MG63 (cell line): ENCODE data around the gene PIP5KL1. TPM values are rescaled to one million over a fixed set of nuclear protein-coding genes. Genes with fewer than 3 reads are reported as not detected.
A peak's percentile ranks its signal among the peaks of the same experiment; 100 is the strongest.

ENCODE experiments used
- DNase-seq: peaks from one replicate; pipeline ENCODE4 v3.0.0-alpha.2; 2020
- H3K27me3 ChIP-seq: fragments of 250-450 bp; sonication (Bioruptor Pico); 2 replicates; pipeline ENCODE4 v1.5.1; 2020; ENCODE audit warnings: mild to moderate bottlenecking, moderate library complexity
- H3K36me3 ChIP-seq: fragments of 250-450 bp; sonication (Bioruptor Pico); 2 replicates; pipeline ENCODE4 v1.5.1; 2020; ENCODE audit warnings: mild to moderate bottlenecking, moderate library complexity
- H3K4me3 ChIP-seq: fragments of 250-450 bp; sonication (Bioruptor Pico); 2 replicates; pipeline ENCODE4 v1.5.1; 2020; ENCODE audit warnings: mild to moderate bottlenecking, moderate library complexity
- H3K9me3 ChIP-seq: fragments of 250-450 bp; sonication (Bioruptor Pico); 2 replicates; pipeline ENCODE4 v1.5.1; 2020; ENCODE audit warnings: mild to moderate bottlenecking, moderate library complexity
- total RNA-seq: library from RNA; depleted of rRNA; stranded (reverse); fragments of >200 nt; shearing (Covaris generic); gene quantifications from 2 replicates; pipeline ENCODE4 v1.2.3, GENCODE V29; 2014; ENCODE audit warnings: low replicate concordance

The PIP5KL1 gene
- total RNA-seq, 1 experiment from 2014 or later = 0.13 TPM

DNA sequence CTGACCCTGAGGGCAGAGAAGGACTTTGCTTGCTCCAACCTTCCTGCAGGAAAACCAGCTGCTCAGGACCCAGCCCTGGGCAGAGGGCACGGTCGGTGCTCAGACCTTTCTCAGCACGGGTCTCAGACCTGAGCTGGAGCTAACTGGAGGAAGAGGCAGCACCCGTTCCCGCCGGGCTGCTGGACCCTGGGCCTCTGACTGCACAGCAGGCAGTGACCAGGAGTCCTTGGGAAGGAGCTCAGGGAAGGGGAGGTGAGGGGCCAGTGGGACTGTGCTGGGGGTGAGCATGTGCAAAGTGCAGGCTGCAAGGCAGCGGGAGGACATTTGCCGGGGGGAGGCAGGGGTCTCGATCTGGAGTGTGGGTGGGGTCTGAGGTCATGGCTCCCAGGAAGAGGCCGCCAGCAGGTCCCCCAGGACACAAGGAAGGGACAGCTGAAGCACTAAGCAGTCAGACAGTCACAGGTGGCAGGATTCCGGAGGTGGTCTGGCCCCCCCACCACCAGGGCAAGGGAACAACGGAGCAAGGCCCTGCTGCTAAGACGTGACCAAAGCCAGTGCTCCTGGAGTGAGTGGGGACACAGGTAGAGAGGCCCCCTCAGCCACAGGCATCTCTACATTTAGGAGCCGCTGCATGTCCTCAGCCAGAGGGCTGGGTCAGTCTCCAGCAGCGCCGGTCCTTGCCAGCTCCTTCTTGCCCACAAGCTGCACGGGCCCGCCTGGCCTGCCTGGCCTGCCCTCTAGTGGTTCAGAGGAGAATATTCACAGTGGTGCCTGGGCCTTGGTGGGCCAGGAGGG lies 11.8 kb upstream of the PIP5KL1 start:
- Histone ChIP-seq H3K4me3 (no peak overlapping the region), H3K9me3 (no peaks in the 10 kb centered on the region), H3K27me3 (no peaks in the 10 kb centered on the region), H3K36me3 (peaks cover 40% of the 10 kb centered on the region)
- peak; percentile 66 for DNase-seq

DNA sequence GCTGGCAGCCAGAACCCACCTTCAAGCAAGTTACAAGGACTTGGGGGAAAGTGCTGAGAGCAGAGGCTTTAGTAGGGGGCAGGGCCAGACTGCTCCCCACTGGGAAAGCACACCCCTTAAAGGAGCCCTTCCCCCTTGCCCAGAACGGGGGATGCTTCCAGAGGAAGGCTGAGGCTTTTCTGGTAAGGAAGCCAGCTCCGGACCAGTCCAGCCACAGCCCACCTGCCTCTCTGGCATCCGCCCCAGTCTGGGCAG lies 11.3 kb upstream of the PIP5KL1 start:
- H3K36me3 ChIP-seq = peaks cover 39% of the 10 kb centered on the region
- H3K4me3 ChIP-seq = no peak overlapping the region
- H3K27me3 ChIP-seq = no peaks in the 10 kb centered on the region
- no peak for DNase-seq
- H3K9me3 ChIP-seq = no peaks in the 10 kb centered on the region

- Histone ChIP-seq H3K36me3 (peaks cover 43% of the 10 kb centered on the region), H3K27me3 (no peaks in the 10 kb centered on the region), H3K9me3 (no peaks in the 10 kb centered on the region), H3K4me3 (no peak overlapping the region)
- DNase-seq = no peak
These were observed 10.7 kb upstream of the PIP5KL1 start for GRCh38 chr9:127941062-127941960.

- Histone ChIP-seq H3K27me3 (no peaks in the 10 kb centered on the region), H3K36me3 (peaks cover 48% of the 10 kb centered on the region), H3K4me3 (no peak overlapping the region), H3K9me3 (no peaks in the 10 kb centered on the region)
- DNase-seq = no peak
These were observed 10.0 kb upstream of the PIP5KL1 start for GRCh38 chr9:127940593-127940992.

DNA sequence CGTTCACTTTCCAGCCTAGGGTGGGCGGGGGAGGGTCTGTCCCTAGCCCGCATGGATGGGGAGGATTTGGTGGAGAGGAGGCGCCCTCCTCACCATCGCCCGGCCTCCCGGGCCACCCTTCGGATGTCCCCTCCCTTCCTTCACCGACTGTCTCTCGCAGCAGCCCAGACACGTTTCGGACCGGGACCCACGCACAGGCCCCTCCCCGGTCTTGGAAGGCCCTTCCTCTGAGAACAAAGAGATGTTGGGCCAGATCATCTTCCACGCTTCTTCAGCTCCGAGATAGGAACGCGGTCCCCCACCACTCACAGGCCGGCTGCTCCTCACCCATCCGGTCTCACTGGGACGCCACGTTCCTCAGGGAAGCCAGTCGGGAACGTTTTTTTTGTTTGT lies 7.7 kb upstream of the PIP5KL1 start:
- H3K4me3 ChIP-seq = no peak overlapping the region
- H3K9me3 ChIP-seq = no peaks in the 10 kb centered on the region
- DNase-seq = no peak
- H3K27me3 ChIP-seq = no peaks in the 10 kb centered on the region
- peaks cover 51% of the 10 kb centered on the region for H3K36me3 ChIP-seq

DNA sequence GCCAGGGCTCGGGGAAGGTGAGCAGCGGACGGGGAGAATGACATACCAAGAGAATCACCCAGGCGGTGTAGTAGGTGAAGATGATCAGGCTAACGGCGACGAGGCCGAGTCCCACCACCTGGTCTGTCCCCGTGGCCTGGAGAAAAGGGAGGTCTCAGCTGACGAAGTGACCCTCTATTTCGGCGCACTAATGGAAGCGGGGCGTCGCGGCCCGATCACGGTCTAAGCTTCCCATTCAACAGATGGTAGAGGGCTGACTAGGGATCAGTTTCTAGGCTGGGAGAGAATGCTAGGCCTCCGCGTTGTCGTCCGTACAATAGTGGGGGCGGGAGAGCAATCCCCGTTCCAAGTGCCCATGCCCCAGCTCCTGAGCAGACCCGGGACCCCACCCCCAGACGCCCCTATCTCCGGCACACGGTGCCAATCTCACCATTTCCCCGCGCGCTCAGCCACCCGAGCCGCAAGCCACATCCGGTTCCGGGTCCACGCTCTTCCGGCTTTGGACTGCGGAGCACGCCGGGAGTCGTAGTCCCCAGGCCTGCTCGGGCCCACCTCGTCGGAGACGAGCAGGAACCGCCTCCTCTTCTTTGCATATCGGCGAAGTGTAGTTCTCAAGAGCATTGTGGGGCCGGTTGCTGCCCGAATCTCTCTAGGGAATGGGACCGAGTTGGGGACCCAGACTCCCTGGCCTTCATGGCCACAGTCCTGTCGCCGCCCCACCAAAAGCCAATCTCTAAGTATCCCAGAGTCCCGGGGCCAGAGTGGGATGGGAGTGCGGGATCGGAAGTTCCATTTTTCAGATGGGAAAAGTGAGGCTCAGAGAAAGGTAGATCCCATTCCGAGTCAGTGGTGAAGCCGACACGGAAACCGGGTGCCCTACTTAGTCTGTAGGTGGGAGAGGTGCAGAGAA lies 7.1 kb upstream of the PIP5KL1 start, which contains the start of gene DPM2:
DPM2 (minus strand) TSS at position 467 of the 910 bp plus-strand sequence; CDS start at position 433, 34 bp downstream.
- Histone ChIP-seq H3K4me3 (peak within 1 kb of the TSS; percentile 70), H3K36me3 (peaks cover 49% of the 10 kb centered on the region), H3K27me3 (no peaks in the 10 kb centered on the region), H3K9me3 (no peaks in the 10 kb centered on the region)
- DNase-seq = peak; percentile 87

DNA sequence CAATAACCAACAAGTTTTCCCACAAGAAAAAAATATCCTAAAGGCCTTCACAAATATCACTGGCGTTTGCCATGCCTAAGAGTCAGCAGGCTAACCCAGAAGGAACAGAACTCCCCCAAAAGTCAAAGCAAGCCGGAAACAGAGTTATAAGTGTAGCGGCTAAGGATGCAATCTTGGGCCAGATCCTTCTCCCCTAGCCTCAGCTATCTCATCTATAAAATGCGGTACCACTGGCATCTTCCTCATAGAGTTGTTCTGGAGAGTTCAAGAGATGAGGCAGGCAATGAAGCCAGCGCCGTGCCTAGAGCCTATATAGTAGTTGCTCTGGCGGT lies 6.4 kb upstream of the PIP5KL1 start:
- H3K4me3 ChIP-seq = peak overlapping the region; percentile 70
- no peak for DNase-seq
- H3K9me3 ChIP-seq = no peaks in the 10 kb centered on the region

GRCh38 chr9:127936347-127936852 lies 5.8 kb upstream of the PIP5KL1 start:
- peak overlapping the region; percentile 70 for H3K4me3 ChIP-seq
- H3K27me3 ChIP-seq = no peaks in the 10 kb centered on the region
- H3K36me3 ChIP-seq = peaks cover 37% of the 10 kb centered on the region
- H3K9me3 ChIP-seq = no peaks in the 10 kb centered on the region
- no peak for DNase-seq

More for the DNA sequence above, 6.4 kb upstream of the PIP5KL1 start:
- no peaks in the 10 kb centered on the region for H3K27me3 ChIP-seq
- peaks cover 43% of the 10 kb centered on the region for H3K36me3 ChIP-seq

GRCh38 chr9:127935765-127936221 lies 5.2 kb upstream of the PIP5KL1 start:
- no peak for DNase-seq
- Histone ChIP-seq H3K36me3 (peaks cover 33% of the 10 kb centered on the region), H3K4me3 (peak overlapping the region; percentile 70), H3K9me3 (no peaks in the 10 kb centered on the region), H3K27me3 (no peaks in the 10 kb centered on the region)

- Histone ChIP-seq H3K9me3 (no peaks in the 10 kb centered on the region), H3K27me3 (no peaks in the 10 kb centered on the region), H3K36me3 (peaks cover 29% of the 10 kb centered on the region), H3K4me3 (no peak overlapping the region)
- no peak for DNase-seq
These were observed 4.4 kb upstream of the PIP5KL1 start for GRCh38 chr9:127934986-127935385.

- no peaks in the 10 kb centered on the region for H3K9me3 ChIP-seq
- H3K4me3 ChIP-seq = no peak overlapping the region
These were observed 3.7 kb upstream of the PIP5KL1 start for GRCh38 chr9:127934248-127934647.

GRCh38 chr9:127931092-127931881 lies 710 bp upstream of the PIP5KL1 start:
- peak; percentile 52 for DNase-seq
- H3K36me3 ChIP-seq = peaks cover 24% of the 10 kb centered on the region

More at GRCh38 chr9:127934248-127934647, 3.7 kb upstream of the PIP5KL1 start:
- DNase-seq = no peak
- Histone ChIP-seq H3K36me3 (peaks cover 29% of the 10 kb centered on the region), H3K27me3 (no peaks in the 10 kb centered on the region)

DNA sequence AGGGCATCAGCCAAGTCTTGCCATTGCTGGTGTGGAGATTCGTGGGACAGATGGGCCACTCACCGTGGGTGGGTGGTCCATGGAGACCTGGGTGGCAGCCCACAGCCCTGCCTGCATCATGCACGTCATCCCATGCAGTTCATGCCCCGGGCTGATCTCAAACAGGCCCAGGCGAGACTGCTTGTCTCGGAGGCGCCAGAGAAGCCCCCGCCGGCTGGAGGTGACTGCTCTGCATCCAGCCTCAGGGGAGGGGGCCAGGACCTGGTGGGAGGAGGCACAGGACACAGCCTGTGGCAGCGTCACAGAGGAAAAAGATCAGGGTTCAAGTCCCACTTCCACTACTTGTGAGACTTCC lies 975 bp downstream of the PIP5KL1 start:
- Histone ChIP-seq H3K4me3 (no peak overlapping the region), H3K9me3 (no peaks in the 10 kb centered on the region), H3K27me3 (no peaks in the 10 kb centered on the region), H3K36me3 (peaks cover 12% of the 10 kb centered on the region)
- no peak for DNase-seq

More at GRCh38 chr9:127931092-127931881, 710 bp upstream of the PIP5KL1 start:
- Histone ChIP-seq H3K27me3 (no peaks in the 10 kb centered on the region), H3K9me3 (no peaks in the 10 kb centered on the region), H3K4me3 (peak overlapping the region; percentile 48)

- Histone ChIP-seq H3K36me3 (peaks cover 8% of the 10 kb centered on the region), H3K4me3 (no peak overlapping the region), H3K27me3 (no peaks in the 10 kb centered on the region), H3K9me3 (no peaks in the 10 kb centered on the region)
- no peak for DNase-seq
These were observed 1.6 kb downstream of the PIP5KL1 start for GRCh38 chr9:127928676-127929624.
